Astrocyte of the cerebellum (primary cell): Measurements from ENCODE around the gene MAP3K8.

ENCODE experiments used
- DNase-seq: peaks from one replicate; pipeline ENCODE4 v3.0.0-alpha.2; 2011; ENCODE audit warnings: low read depth
- H3K4me3 ChIP-seq: 2 replicates; pipeline ENCODE4 v1.5.1; 2011; ENCODE audit warnings: mild to moderate bottlenecking, low read depth, low read length, moderate library complexity
- in situ Hi-C: cut with HindIII; loops from 2 replicates; pipeline ENCODE4 v1.10.0; 2017; ENCODE audit warnings: low sequenced_read_pairs
- TF ChIP-seq, protein P1 (sequence below): IDR thresholded peaks from 2 replicates; pipeline ENCODE4 v1.5.1; 2012; ENCODE audit warnings: low read length, low read depth, moderate library complexity, mild to moderate bottlenecking; ENCODE audit errors: missing control alignments

MAP3K8 gene

DNA sequence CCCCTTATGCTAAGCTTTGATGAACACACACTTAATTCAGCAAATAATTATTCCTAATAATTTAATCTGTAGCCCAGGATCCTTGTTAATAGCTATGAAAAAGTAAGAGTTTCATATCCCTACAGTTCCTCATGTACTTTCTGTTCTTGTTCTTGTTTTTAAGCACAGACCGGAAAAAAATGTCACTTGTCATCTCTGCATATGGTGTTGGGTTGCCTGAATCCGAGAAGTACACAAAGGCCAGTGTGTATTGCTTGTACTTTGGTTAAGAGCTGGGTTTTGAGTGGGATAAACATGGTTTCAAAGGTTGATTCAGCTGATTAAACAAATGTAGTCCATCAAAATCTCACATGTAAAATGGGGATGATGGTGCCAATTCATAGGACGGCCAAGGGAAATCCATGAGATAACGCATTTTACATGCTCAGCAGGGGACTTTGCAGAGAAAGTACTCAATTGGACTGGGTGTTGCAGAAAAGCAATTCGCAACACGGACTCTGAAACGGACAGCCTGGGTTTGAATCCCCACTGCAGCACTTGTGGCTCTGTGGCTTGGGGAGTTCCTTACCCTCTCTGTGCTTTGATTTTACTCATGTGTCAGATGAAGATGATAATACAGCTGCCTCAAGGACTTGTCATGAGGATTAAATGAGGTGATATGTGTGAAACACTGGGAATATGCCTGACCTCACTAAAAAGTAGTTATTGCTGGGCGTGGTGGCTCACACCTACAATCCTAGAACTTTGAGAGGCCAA, 71.7 kb downstream of the MAP3K8 start:
- DNase-seq, result no peak
- in situ Hi-C loops, result no loop called here
- H3K4me3 ChIP-seq, result no peak overlapping the region

DNA sequence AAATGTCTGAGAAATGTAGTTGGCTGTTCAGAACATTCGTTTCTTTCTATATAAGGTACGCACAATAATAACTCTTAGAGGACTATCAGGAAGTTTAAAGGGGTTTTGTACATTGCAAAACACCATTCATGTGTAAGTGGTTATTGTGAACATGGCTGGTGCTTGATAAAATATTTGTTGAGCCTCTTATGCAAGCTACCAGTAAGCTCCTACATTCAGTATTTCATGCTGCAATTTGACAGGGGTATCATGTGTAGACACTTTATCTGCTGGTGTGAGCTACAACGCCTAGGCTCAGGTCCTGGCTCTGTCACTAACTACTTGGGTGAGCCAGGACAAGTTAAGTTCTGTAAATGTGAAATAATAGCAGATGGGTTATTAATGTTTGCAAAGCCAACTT, 75.5 kb downstream of the MAP3K8 start:
- DNase-seq, result no peak
- TF ChIP-seq, protein P1, sequence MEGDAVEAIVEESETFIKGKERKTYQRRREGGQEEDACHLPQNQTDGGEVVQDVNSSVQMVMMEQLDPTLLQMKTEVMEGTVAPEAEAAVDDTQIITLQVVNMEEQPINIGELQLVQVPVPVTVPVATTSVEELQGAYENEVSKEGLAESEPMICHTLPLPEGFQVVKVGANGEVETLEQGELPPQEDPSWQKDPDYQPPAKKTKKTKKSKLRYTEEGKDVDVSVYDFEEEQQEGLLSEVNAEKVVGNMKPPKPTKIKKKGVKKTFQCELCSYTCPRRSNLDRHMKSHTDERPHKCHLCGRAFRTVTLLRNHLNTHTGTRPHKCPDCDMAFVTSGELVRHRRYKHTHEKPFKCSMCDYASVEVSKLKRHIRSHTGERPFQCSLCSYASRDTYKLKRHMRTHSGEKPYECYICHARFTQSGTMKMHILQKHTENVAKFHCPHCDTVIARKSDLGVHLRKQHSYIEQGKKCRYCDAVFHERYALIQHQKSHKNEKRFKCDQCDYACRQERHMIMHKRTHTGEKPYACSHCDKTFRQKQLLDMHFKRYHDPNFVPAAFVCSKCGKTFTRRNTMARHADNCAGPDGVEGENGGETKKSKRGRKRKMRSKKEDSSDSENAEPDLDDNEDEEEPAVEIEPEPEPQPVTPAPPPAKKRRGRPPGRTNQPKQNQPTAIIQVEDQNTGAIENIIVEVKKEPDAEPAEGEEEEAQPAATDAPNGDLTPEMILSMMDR, result no peak
- in situ Hi-C loops, result no loop called here
- no peak overlapping the region for H3K4me3 ChIP-seq

More for the DNA sequence above, 71.7 kb downstream of the MAP3K8 start:
- TF ChIP-seq, protein P1, result no peak

DNA sequence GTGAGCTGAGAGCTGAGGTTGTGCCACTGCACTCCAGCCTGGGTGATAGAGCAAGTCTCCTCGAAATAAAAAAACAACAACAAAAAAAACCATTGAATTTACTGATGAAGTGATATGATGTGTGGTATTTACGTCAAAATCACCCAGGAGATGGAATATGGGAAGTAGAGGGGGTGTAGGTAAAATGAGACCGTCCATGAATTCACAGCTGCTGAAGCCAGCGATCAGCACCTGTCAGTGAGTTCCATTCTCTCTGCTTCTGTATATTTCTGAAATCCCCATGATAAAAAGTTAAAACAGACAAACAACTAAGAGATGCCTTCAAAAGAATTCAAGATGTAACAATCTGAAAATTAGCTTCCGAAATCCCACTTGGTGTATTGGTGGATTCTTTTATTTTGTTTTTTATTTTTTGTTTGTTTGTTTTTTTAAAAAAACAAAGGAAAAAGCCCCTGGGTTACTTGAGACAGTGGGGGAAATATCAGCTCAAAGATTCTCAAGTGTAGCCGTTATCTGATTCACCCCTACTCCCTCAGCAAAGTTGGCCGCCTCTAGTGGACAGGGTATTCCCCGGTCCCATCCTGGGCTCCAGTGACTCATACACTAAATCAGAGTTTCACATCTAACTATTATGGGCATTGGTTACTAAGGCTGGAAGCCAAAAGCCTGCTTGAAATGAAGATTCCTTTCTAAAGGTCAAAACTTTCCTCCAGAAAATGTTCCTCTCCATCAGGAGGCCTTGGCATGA, 76.4 kb downstream of the MAP3K8 start:
- H3K4me3 ChIP-seq, result no peak overlapping the region
- in situ Hi-C loops, result no loop called here
- peak; percentile 15 for DNase-seq
- TF ChIP-seq, protein P1, result peak; percentile 33

DNA sequence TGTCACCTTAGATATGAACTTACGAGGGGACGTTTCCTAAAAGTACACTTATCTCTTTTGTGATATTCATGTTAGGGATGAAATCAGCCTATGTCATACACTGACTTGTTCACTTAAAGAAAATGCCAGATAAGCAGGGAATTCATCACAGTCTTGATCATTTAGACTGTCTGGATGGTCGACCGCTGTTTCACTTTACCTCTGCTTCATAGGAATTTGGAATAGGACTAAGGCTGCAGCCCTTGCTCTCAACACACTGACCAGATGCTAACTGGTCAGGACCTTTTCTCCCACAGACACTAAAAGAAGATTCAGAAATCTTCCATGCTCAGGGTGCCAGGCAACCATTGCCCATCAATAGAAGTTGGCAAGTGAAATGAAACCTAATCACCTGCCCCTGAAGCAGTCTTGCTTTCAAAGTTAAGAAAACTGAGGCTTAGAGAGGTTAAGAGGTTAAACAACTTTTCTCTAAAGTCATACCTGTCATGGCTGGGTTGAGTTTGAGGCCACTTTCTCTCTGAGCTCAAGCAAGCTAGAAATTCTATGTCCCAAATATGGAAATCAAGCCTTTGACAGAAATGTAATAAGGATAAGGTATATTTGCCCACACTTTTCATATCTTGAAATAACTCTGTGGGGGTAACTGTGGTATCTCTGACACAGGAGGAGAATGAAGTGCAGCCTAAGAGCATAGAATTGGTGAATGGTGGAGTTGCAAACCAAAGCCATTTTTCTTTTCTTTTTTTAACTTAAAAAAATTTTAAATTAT, 77.1 kb downstream of the MAP3K8 start:
- no peak for DNase-seq
- H3K4me3 ChIP-seq, result no peak overlapping the region
- in situ Hi-C loops, result no loop called here
- TF ChIP-seq, protein P1, result no peak
